HL-60 (cell line): ENCODE measurements around the gene ZNF441.

ENCODE experiments used
- GABPA ChIP-seq: IDR thresholded peaks from 2 replicates; pipeline ENCODE4 v1.6.1; 2012; ENCODE audit warnings: low read depth
- TF ChIP-seq, protein P1 (sequence below): IDR thresholded peaks from one replicate; pipeline ENCODE4 v1.5.1; 2011; ENCODE audit warnings: low read length, control low read depth, inconsistent platforms; ENCODE audit not compliant: insufficient read depth

DNA sequence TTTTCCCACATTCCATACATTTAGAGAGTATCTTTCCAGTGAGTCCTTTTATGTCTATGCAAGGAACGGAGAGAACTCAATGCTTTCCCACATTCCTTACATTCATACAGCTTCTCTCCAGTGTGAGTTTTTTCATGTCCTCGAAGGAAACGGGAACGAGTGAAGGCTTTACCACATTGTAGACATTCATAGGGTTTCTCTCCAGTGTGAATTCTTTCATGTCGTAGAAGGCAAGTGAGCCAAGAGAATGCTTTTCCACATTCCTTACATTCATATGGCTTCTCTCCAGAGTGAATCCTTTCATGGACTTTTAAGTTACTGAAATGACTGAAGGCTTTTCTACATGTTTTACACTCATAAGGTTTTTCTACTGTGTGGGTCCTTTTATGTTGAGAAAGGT is 45.1 kb upstream of the ZNF441 start:
- TF ChIP-seq, protein P1, sequence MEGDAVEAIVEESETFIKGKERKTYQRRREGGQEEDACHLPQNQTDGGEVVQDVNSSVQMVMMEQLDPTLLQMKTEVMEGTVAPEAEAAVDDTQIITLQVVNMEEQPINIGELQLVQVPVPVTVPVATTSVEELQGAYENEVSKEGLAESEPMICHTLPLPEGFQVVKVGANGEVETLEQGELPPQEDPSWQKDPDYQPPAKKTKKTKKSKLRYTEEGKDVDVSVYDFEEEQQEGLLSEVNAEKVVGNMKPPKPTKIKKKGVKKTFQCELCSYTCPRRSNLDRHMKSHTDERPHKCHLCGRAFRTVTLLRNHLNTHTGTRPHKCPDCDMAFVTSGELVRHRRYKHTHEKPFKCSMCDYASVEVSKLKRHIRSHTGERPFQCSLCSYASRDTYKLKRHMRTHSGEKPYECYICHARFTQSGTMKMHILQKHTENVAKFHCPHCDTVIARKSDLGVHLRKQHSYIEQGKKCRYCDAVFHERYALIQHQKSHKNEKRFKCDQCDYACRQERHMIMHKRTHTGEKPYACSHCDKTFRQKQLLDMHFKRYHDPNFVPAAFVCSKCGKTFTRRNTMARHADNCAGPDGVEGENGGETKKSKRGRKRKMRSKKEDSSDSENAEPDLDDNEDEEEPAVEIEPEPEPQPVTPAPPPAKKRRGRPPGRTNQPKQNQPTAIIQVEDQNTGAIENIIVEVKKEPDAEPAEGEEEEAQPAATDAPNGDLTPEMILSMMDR: no peak
- no peak for TF ChIP-seq GABPA
